ENCODE data around the gene ENTPD6.
A peak's percentile ranks its signal among the peaks of the same experiment; 100 is the strongest.

Gene ENTPD6

DNA sequence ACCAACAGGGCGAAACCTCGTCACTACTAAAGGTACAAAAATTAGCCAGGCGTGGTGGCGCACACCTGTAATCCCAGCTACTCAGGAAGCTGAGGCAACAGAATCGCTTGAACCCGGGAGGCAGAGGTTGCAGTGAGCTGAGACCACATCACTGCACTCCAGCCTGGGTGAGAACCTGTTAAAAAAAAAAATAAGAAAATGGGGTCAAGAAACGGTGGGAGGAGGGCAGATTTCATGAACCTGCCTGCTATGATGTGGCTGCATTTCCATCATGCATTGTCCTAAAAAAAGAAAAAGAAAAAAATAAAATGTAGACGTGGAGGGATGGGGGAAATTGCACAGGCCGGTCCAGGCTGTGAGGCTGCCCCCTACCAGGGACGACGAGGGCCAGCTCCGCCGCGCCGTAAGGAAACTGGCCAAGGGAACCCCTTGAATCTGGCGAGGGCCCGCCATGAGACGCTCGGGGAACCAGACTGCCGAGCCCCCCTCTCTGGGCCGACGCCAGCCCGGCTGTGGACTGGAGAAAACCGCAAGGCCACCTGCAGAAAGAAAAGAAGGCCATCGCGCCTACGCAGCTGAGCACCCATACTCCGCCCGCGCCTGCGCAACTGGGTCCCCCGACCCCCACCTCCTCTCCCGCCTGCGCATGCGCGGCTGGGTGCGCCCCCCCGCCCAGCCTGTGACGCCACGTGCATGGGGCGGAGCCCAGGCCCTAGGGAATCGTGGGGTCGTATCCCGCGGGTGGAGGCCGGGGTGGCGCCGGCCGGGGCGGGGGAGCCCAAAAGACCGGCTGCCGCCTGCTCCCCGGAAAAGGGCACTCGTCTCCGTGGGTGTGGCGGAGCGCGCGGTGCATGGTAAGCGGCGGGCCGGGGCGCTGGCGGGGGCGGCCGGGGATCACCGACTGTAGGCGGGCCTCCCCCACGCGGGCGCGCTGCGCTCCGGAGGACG is at the start of gene ENTPD6:
ENTPD6 (plus strand) TSS at position 699 of the 948 bp plus-strand sequence. CDS start 10,825 bp downstream, outside the sequence.
- peak within 1 kb of the TSS; percentile 98 for H3K4me3 ChIP-seq (replicated peaks; ENCODE audit: low read depth, low read length)
- peak; percentile 46 for DNase-seq (ENCODE audit: extremely low read depth, low read depth)
- TF ChIP-seq, protein P1, sequence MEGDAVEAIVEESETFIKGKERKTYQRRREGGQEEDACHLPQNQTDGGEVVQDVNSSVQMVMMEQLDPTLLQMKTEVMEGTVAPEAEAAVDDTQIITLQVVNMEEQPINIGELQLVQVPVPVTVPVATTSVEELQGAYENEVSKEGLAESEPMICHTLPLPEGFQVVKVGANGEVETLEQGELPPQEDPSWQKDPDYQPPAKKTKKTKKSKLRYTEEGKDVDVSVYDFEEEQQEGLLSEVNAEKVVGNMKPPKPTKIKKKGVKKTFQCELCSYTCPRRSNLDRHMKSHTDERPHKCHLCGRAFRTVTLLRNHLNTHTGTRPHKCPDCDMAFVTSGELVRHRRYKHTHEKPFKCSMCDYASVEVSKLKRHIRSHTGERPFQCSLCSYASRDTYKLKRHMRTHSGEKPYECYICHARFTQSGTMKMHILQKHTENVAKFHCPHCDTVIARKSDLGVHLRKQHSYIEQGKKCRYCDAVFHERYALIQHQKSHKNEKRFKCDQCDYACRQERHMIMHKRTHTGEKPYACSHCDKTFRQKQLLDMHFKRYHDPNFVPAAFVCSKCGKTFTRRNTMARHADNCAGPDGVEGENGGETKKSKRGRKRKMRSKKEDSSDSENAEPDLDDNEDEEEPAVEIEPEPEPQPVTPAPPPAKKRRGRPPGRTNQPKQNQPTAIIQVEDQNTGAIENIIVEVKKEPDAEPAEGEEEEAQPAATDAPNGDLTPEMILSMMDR (IDR thresholded peaks at IDR 0.05; ENCODE audit: low read depth, low read length, missing control alignments) = peak; percentile 11

DNA sequence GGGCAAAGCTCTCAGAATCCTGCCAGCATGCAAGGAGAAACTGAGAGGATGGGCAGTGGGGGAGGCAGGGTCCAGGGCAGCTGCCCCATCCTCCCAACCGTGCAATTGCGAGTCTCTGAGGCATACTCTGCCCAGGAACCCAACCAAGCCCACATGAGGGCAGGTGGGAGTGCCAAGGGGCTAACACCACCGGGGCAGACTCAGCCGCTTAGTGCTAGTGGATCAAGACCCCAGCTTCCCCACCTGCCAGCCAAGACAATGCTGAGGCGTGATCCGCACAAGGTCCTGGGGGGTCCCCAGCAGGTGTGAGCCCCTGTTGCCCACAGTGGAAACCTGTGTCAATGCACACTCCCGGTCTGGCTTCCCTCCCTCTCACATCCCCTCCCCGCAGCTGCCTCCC is 48.5 kb upstream of the ENTPD6 start:
- TF ChIP-seq, protein P1 (IDR thresholded peaks at IDR 0.05; ENCODE audit: low read depth, low read length, missing control alignments) = no peak
- no peak overlapping the region for H3K4me3 ChIP-seq (replicated peaks; ENCODE audit: low read depth, low read length)
- DNase-seq (ENCODE audit: extremely low read depth, low read depth) = no peak

DNA sequence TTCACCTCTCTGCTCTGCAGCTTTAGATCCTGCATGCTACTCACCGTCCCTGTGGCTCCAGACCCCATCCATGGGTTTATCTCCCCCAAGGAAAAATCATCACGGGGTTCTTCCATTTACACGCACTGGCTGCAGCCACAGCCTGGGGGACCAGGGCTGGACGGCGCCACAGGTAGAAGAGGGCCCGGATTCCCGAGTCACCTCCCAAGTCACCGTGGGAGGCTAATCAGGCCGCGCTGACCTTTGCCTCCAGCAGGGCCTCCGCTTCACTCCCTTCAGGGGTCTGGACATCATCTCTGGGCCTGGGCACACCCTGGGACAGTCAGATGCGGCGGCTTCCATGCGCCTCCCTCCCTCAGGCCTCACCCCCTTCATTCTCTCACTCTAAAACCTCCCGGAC is 47.8 kb upstream of the ENTPD6 start:
- TF ChIP-seq, protein P1 (IDR thresholded peaks at IDR 0.05; ENCODE audit: low read depth, low read length, missing control alignments) = no peak
- no peak overlapping the region for H3K4me3 ChIP-seq (replicated peaks; ENCODE audit: low read depth, low read length)
- no peak for DNase-seq (ENCODE audit: extremely low read depth, low read depth)

DNA sequence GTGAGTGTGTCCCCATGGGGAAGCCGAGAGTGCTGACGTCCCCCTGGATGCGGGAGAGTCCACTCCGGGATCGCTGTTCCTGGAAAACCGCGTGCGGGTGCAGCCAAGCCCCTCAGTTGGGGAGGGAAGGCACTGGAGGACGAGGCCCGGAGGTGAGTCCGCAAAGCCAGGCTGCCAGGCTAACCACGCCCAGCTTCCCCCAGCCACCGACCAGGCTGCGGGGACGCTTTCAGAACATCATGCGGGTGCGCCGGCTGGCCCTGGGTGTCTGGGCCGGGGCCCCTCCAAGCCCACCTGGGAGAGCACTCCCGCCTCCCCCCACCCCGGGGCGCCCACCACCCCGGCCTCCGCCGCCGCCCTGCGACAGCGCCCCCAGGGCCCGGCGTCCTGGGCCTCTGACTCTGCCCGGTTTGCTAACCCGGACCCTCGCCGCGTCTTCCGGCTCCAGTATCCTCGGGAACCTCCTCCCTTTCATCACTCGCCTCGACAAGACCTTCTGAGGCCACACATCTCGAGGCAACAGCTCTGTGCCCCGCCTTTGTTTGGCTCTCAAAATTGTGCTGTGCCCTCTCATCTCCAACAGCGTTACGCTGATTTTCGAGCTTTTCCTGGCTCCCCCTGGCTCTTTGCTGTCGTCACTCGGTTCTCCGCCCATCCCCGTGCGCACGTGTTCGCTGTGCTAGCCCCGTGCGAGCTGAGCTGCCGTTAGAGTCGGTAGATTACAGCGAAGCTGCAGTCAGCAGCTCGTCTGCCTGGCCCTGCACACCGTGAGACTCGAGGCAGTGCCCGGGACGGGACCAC is 47.1 kb upstream of the ENTPD6 start:
- TF ChIP-seq, protein P1 (IDR thresholded peaks at IDR 0.05; ENCODE audit: low read depth, low read length, missing control alignments) = no peak
- peak overlapping the region; percentile 27 for H3K4me3 ChIP-seq (replicated peaks; ENCODE audit: low read depth, low read length)
- DNase-seq (ENCODE audit: extremely low read depth, low read depth) = no peak

DNA sequence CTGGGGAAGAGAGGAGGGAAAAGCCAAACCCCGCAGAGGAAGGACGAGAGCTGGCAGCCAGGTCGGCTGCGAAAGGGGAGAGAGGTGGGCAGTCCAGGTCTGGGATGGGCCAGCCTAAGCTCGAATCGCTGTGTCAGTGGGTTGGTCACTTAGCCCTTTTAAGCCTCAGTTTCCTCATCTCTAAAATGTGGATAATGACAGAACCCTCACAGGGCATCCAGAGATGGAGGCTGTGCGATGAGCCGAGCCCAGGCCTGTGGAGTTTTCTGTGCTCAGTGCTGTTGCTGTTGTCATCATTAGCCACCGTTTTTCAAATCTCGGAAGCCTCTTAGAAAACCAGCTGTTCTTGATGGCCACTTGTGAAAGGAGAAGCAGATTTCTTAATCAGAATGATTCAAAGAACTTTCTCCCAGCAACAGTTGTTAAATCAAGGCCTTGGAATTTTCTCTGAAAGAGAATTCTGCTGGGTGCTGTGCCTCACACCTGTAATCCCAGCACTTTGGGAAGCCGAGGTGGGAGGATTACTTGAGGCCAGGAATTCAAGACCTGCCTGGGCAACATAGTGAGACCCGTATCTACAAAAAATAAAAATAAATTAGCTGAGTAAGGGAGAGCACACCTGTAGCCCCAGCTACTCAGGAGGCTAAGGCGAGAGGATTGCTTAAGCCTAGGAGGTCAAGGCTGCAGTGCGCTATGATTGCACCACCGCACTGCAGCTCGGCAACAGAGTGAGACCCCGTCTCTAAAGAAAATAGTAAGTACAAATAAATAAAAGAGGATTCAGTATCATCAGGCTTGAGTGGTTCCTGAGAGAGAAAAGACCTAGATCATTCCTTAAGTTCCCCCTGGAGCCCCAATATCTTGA is 46.3 kb upstream of the ENTPD6 start:
- H3K4me3 ChIP-seq (replicated peaks; ENCODE audit: low read depth, low read length) = peak overlapping the region; percentile 27
- DNase-seq (ENCODE audit: extremely low read depth, low read depth) = no peak
- TF ChIP-seq, protein P1 (IDR thresholded peaks at IDR 0.05; ENCODE audit: low read depth, low read length, missing control alignments) = no peak

DNA sequence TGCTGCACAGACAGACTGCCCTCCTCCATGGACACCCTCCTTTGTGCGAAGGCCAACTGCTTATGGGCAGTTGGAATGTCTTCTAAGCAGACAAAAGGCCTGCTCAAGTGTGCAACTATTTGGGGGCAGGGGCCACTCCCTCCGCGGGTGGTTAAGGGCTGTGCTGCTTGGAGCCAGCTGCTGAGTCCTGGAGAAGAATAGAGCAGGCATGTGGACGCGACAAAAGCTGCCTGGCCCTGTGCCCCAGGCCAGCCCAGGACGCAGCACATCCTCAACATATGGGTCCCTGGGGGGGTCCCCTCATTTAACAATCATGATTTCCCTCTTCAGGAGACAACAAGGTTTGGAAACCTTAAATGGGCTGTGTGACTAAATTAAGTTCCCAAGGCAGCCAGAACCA is 45.5 kb upstream of the ENTPD6 start:
- DNase-seq (ENCODE audit: extremely low read depth, low read depth) = no peak
- no peak overlapping the region for H3K4me3 ChIP-seq (replicated peaks; ENCODE audit: low read depth, low read length)
- TF ChIP-seq, protein P1 (IDR thresholded peaks at IDR 0.05; ENCODE audit: low read depth, low read length, missing control alignments) = no peak
